Heart left ventricle (tissue), 13 donors: ENCODE results near the gene CRYL1.

Experiments used
- CTCF ChIP-seq, 12 donors: fragments of 200-600 bp; sonication (generic) in 4 of 12; IDR thresholded peaks; one replicate each; pipeline versions ENCODE4 v1.5.0 to v1.8.0; 2018 to 2022; ENCODE audit warnings: antibody characterized with exemption in 12 of 12, mild to moderate bottlenecking in 5 of 12
- POLR2A ChIP-seq, 2 donors: fragments of 450-650 bp; IDR thresholded peaks; one replicate each; pipeline ENCODE4 v1.6.1; 2017; ENCODE audit warnings: antibody characterized with exemption in 2 of 2, mild to moderate bottlenecking in 2 of 2, moderate library complexity in 2 of 2
- donor health status: ischemic (EF 13 %, LVEDD 7.1; RV severe dilation, severe dysfunction).
- donor health status: DM: no; HTN: yes; CAD: no.
- donor health status: DM: no; HTN: no; CAD: no.
- donor health status: ischemic (EF 25% LVEDD 6.9; RV normal size, moderate dysfunction).
- donor health status: ischemic (EF 25% LVEDD 5.7; RV mildly dilated, moderate dysfunction).
- donor health status: ischemic (EF 35%, LVEDD 5.7; RV mildly dilated, moderate dysfunction).
- donor health status: nonischemic (EF 11% LVEDD 7.7; RV severe dilation, severe dysfunction).
- donor health status: DM: yes; HTN: yes; CAD: no.
- donor health status: PGD.
- donor health status: ischemic (EF 29% LVEDD 5.4; RV normal size, mild dysfunction).
- donor health status: nonischemic (EF 23%, LVEDD 6.1; RV moderate dilation, normal function).

GRCh38 chr13:20514866-20515265 is 10.8 kb downstream of the CRYL1 start:
- TF ChIP-seq CTCF (IDR thresholded peaks at IDR 0.05) = no peak
- TF ChIP-seq POLR2A (IDR thresholded peaks at IDR 0.05) = no peak
